Endothelial cell (in vitro differentiated cells): ENCODE measurements around the gene DLL1. TPM values are rescaled to one million over a fixed set of nuclear protein-coding genes. Genes with fewer than 3 reads are reported as not detected.
"Not testable (repeated sequence)": the region's sequence is repeated elsewhere in the genome, so short reads cannot be mapped to it uniquely, and the experiment has no call there.

Experiments
- DNase-seq: peaks from one replicate; pipeline ENCODE4 v3.0.0; 2021; ENCODE audit warnings: low spot score
- H3K27ac Mint-ChIP-seq: one replicate; pipeline ENCODE4 v1.8.0; 2021; ENCODE audit warnings: mixed read lengths, inconsistent platforms; ENCODE audit not compliant: unreplicated experiment
- H3K27me3 Mint-ChIP-seq: one replicate; pipeline ENCODE4 v1.8.0; 2021; ENCODE audit warnings: mild to moderate bottlenecking, moderate library complexity, mixed read lengths, inconsistent platforms; ENCODE audit not compliant: unreplicated experiment
- H3K36me3 Mint-ChIP-seq: one replicate; pipeline ENCODE4 v1.8.0; 2021; ENCODE audit warnings: mild to moderate bottlenecking, low read depth, mixed read lengths, inconsistent platforms; ENCODE audit not compliant: unreplicated experiment
- H3K4me1 Mint-ChIP-seq: one replicate; pipeline ENCODE4 v1.8.0; 2021; ENCODE audit warnings: mild to moderate bottlenecking, mixed read lengths, inconsistent platforms; ENCODE audit not compliant: unreplicated experiment
- H3K4me3 Mint-ChIP-seq: one replicate; pipeline ENCODE4 v1.8.0; 2021; ENCODE audit warnings: mild to moderate bottlenecking, mixed read lengths, inconsistent platforms; ENCODE audit not compliant: unreplicated experiment
- H3K9me3 Mint-ChIP-seq: one replicate; pipeline ENCODE4 v1.8.0; 2021; ENCODE audit warnings: mixed read lengths, inconsistent platforms; ENCODE audit not compliant: unreplicated experiment
- CTCF ChIP-seq: fragments of 200-600 bp; sonication (generic); IDR thresholded peaks from one replicate; pipeline ENCODE4 v1.5.0; 2021; ENCODE audit warnings: antibody characterized with exemption; ENCODE audit not compliant: unreplicated experiment
- long read RNA-seq: library from polyadenylated mRNA; unstranded; transcript quantifications from one replicate; pipeline ENCODE4 v2.0.0, GENCODE V29; 2020; ENCODE audit not compliant: unreplicated experiment
- total RNA-seq: library from RNA; stranded (reverse); fragmentation: NEBNext Ultra II Directional; extraction: Animal tissue kit (Norgen Biotek cat#: 25700); gene quantifications from one replicate; pipeline ENCODE4 v1.2.1, GENCODE V29; 2021; ENCODE audit not compliant: unreplicated experiment

The DLL1 gene
- total RNA-seq, result 59.5 TPM
- long read RNA-seq, transcript DLL1-201 (11 exons, 3,174 nt), result major isoform, 13 of 18 reads
- long read RNA-seq, partial matches to known transcripts, result 3 of 18 reads
- long read RNA-seq, other reads (novel, unspliced or antisense), result 2 of 18 reads

- DNase-seq, result peak; percentile 85
- Mint-ChIP-seq H3K4me3 (peak within 1 kb of the TSS; percentile 96), H3K4me1 (peaks cover 56% of the 10 kb centered on the region), H3K27ac (peak within 1 kb of the TSS; percentile 88), H3K36me3 (peaks cover 29% of the 10 kb centered on the region), H3K27me3 (peaks cover 40% of the 10 kb centered on the region), H3K9me3 (no peaks in the 10 kb centered on the region)
- TF ChIP-seq CTCF, result no peak
These were observed at the start of gene DLL1 for GRCh38 chr6:170290296-170291128. Gene DLL1, minus strand, starts transcription at chr6:170291078. Its CDS starts 939 bp downstream, at chr6:170290139.

- DNase-seq, H3K9me3 Mint-ChIP-seq, H3K4me3 Mint-ChIP-seq, H3K27me3 Mint-ChIP-seq, H3K4me1 Mint-ChIP-seq, H3K27ac Mint-ChIP-seq: not testable (repeated sequence)
- peaks cover 40% of the 10 kb centered on the region for H3K36me3 Mint-ChIP-seq
These were observed 44.3 kb upstream of the DLL1 start for GRCh38 chr6:170335199-170335598.

GRCh38 chr6:170329321-170329720 is 38.4 kb upstream of the DLL1 start:
- Mint-ChIP-seq H3K27ac (no peak overlapping the region), H3K27me3 (no peaks in the 10 kb centered on the region), H3K4me1 (no peaks in the 10 kb centered on the region), H3K4me3 (no peak overlapping the region), H3K36me3 (peaks cover 15% of the 10 kb centered on the region), H3K9me3 (no peaks in the 10 kb centered on the region)
- no peak for TF ChIP-seq CTCF
- DNase-seq, result no peak

GRCh38 chr6:170317718-170318117 is 26.8 kb upstream of the DLL1 start:
- TF ChIP-seq CTCF, result no peak
- Mint-ChIP-seq H3K27ac (peak overlapping the region; percentile 98), H3K9me3 (no peaks in the 10 kb centered on the region), H3K4me3 (peak overlapping the region; percentile 42), H3K36me3 (peaks cover 24% of the 10 kb centered on the region), H3K27me3 (no peaks in the 10 kb centered on the region), H3K4me1 (peaks cover 37% of the 10 kb centered on the region)
- peak; percentile 15 for DNase-seq

- Mint-ChIP-seq H3K27me3 (no peaks in the 10 kb centered on the region), H3K36me3 (peaks cover 18% of the 10 kb centered on the region), H3K4me3 (peak overlapping the region; percentile 42), H3K9me3 (no peaks in the 10 kb centered on the region), H3K27ac (peak overlapping the region; percentile 98), H3K4me1 (peaks cover 40% of the 10 kb centered on the region)
- DNase-seq, result no peak
- TF ChIP-seq CTCF, result no peak
These were observed 26.2 kb upstream of the DLL1 start for GRCh38 chr6:170317076-170317475.
